RWPE2 (cell line): ENCODE data around the gene LRP1.

ENCODE experiments used
- ATAC-seq: fragments of 200-7000 bp; cut with Tn5 transposase; 3 replicates; pipeline ENCODE4 v1.9.1; 2021; ENCODE audit warnings: low read depth
- DNase-seq: peaks from one replicate; pipeline ENCODE4 v3.0.0-alpha.2; 2020; ENCODE audit warnings: low spot score
- H3K27ac ChIP-seq: fragments of 450-650 bp; 2 replicates; pipeline ENCODE4 v1.5.1; 2017; ENCODE audit warnings: mild to moderate bottlenecking; ENCODE audit not compliant: poor library complexity, severe bottlenecking
- H3K27me3 ChIP-seq: fragments of 250-450 bp; sonication (Bioruptor Pico); 2 replicates; pipeline ENCODE4 v1.5.1; 2021; ENCODE audit warnings: mild to moderate bottlenecking, moderate library complexity; ENCODE audit not compliant: insufficient read depth, poor library complexity, severe bottlenecking
- H3K36me3 ChIP-seq: fragments of 250-450 bp; sonication (Bioruptor Pico); 2 replicates; pipeline ENCODE4 v1.5.1; 2020; ENCODE audit warnings: low read depth, mild to moderate bottlenecking, moderate library complexity
- H3K4me1 ChIP-seq: fragments of 250-450 bp; sonication (Bioruptor Pico); 2 replicates; pipeline ENCODE4 v1.5.1; 2021; ENCODE audit warnings: mild to moderate bottlenecking, moderate library complexity; ENCODE audit not compliant: insufficient read depth, poor library complexity, severe bottlenecking
- H3K4me3 ChIP-seq: fragments of 250-450 bp; sonication (Bioruptor Pico); 2 replicates; pipeline ENCODE4 v1.5.1; 2021; ENCODE audit warnings: mild to moderate bottlenecking, moderate library complexity; ENCODE audit not compliant: severe bottlenecking
- H3K9me3 ChIP-seq: fragments of 250-450 bp; sonication (Bioruptor Pico); 2 replicates; pipeline ENCODE4 v1.5.1; 2021; ENCODE audit warnings: mild to moderate bottlenecking, moderate library complexity; ENCODE audit not compliant: severe bottlenecking
- CTCF ChIP-seq: fragments of 450-650 bp; IDR thresholded peaks from one replicate; pipeline ENCODE4 v1.5.1; 2017; ENCODE audit warnings: mild to moderate bottlenecking, moderate library complexity; ENCODE audit not compliant: poor library complexity, severe bottlenecking

LRP1 gene

GRCh38 chr12:57107456-57108155 lies 20.7 kb upstream of the LRP1 start:
- DNase-seq (no peak), ATAC-seq (no peak)
- peaks cover 44% of the 10 kb centered on the region for H3K36me3 ChIP-seq
- no peak overlapping the region for H3K27ac ChIP-seq
- H3K4me3 ChIP-seq: no peak overlapping the region
- no peak for TF ChIP-seq CTCF
- H3K4me1 ChIP-seq: peaks cover 2% of the 10 kb centered on the region
- no peaks in the 10 kb centered on the region for H3K9me3 ChIP-seq
- H3K27me3 ChIP-seq: no peaks in the 10 kb centered on the region

- Histone ChIP-seq H3K27me3 (no peaks in the 10 kb centered on the region), H3K27ac (peak overlapping the region; percentile 98), H3K4me3 (peak overlapping the region; percentile 46), H3K4me1 (peaks cover 7% of the 10 kb centered on the region), H3K9me3 (no peaks in the 10 kb centered on the region), H3K36me3 (peaks cover 30% of the 10 kb centered on the region)
- DNase-seq (no peak), ATAC-seq (no peak)
- no peak for TF ChIP-seq CTCF
Observed at GRCh38 chr12:57109207-57110103, 18.8 kb upstream of the LRP1 start.

- DNase-seq: no peak
- Histone ChIP-seq H3K4me1 (peaks cover 7% of the 10 kb centered on the region), H3K27me3 (no peaks in the 10 kb centered on the region), H3K36me3 (peaks cover 21% of the 10 kb centered on the region), H3K27ac (peak overlapping the region; percentile 98), H3K4me3 (peak overlapping the region; percentile 46), H3K9me3 (no peaks in the 10 kb centered on the region)
- ATAC-seq: peak; percentile 12; the same call in 2 of the 3 replicates
- TF ChIP-seq CTCF: no peak
Observed at GRCh38 chr12:57110104-57111030, 17.9 kb upstream of the LRP1 start.

GRCh38 chr12:57111031-57111734 lies 17.1 kb upstream of the LRP1 start, which contains the start of gene STAT6:
Gene STAT6, minus strand, starts transcription at chr12:57111362. Its CDS starts 3,084 bp downstream, at chr12:57108278.
- no peaks in the 10 kb centered on the region for H3K9me3 ChIP-seq
- H3K27ac ChIP-seq: peak within 1 kb of the TSS; percentile 98
- H3K36me3 ChIP-seq: peaks cover 21% of the 10 kb centered on the region
- no peaks in the 10 kb centered on the region for H3K27me3 ChIP-seq
- H3K4me3 ChIP-seq: peak within 1 kb of the TSS; percentile 46
- peak; percentile 54 for ATAC-seq
- no peak for DNase-seq
- peaks cover 7% of the 10 kb centered on the region for H3K4me1 ChIP-seq
- TF ChIP-seq CTCF: no peak
